Measurements from ENCODE around the gene PAK4.

The PAK4 gene

GRCh38 chr19:39125554-39126311, at the start of gene PAK4:
Gene PAK4 (plus strand): TSS chr19:39125786. CDS start chr19:39169554, 43,768 bp downstream.
- H3K4me3 ChIP-seq (ENCODE audit: low read depth, low read length), result peak within 1 kb of the TSS; percentile 93
- TF ChIP-seq CTCF (IDR thresholded peaks at IDR 0.05; ENCODE audit: low read depth, low read length), result no peak

GRCh38 chr19:39077323-39077722, 48.3 kb upstream of the PAK4 start:
- no peak overlapping the region for H3K4me3 ChIP-seq (ENCODE audit: low read depth, low read length)
- no peak for TF ChIP-seq CTCF (IDR thresholded peaks at IDR 0.05; ENCODE audit: low read depth, low read length)

DNA sequence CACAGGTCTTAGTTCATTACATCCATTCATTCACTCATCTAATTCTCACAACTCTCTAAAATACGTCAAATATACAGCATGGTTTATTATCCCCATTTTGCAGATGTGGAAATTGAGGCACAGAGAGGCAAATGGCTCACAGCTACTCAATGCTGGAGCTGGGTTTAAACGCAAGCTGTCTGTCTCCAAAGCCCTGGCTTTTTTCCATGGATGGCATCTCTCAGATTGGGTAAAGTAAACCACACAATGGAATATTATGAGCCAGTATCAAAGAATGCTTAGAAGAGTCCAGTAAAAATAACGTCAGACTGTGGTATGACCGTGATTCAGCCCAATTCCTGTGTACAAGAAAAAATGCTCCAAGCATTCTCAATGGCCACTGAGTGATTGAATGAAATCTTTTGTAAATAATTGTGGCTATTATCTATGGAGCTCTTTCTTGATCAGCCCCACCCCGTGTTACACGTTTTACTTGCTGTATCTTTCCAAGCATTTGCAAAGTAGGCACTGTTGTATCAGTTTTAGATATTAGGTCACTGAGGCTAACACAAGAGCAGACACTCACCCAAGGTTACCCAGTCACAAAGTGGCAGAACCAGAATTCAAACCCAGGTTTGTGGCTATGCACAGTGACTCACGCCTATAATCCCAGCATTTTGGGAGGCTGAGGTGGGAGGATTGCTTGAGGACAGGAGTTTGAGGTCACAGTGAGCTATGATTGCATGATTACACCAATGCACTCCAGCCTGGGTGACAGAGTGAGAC, 47.0 kb upstream of the PAK4 start:
- no peak overlapping the region for H3K4me3 ChIP-seq (ENCODE audit: low read depth, low read length)
- no peak for TF ChIP-seq CTCF (IDR thresholded peaks at IDR 0.05; ENCODE audit: low read depth, low read length)

GRCh38 chr19:39080431-39080830, 45.2 kb upstream of the PAK4 start:
- no peak overlapping the region for H3K4me3 ChIP-seq (ENCODE audit: low read depth, low read length)
- TF ChIP-seq CTCF (IDR thresholded peaks at IDR 0.05; ENCODE audit: low read depth, low read length), result no peak

DNA sequence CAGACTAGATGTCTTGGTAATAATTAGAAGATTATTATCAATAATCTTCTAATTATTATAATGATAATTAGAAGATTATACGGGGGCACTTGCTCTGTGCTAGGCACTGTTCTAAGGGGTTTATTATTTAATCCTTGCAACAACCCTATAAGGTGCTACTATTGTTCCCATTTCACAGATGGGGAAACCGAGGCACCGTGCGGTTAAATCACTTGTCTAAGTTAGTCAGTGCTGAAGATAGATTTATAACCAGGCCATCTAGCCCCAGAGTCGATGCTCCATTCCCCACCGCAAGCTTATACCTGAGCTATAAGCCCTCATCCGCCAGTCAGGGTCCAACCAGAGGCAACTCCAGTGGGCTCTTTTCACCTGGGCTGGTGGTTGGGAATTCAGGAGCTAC, 43.4 kb upstream of the PAK4 start:
- H3K4me3 ChIP-seq (ENCODE audit: low read depth, low read length), result no peak overlapping the region
- no peak for TF ChIP-seq CTCF (IDR thresholded peaks at IDR 0.05; ENCODE audit: low read depth, low read length)

- no peak overlapping the region for H3K4me3 ChIP-seq (ENCODE audit: low read depth, low read length)
- no peak for TF ChIP-seq CTCF (IDR thresholded peaks at IDR 0.05; ENCODE audit: low read depth, low read length)
Measured at GRCh38 chr19:39082745-39083598, 42.6 kb upstream of the PAK4 start.

All from WI38 (cell line).